NT2/D1 (cell line): ENCODE results near the gene GHITM.

Experiments used
- YY1 ChIP-seq: IDR thresholded peaks from 2 replicates; pipeline ENCODE4 v1.6.1; 2011; ENCODE audit not compliant: insufficient read length, insufficient read depth
- ZNF274 ChIP-seq: IDR thresholded peaks from 2 replicates; pipeline ENCODE4 v1.6.1; 2011; ENCODE audit warnings: mild to moderate bottlenecking, low read depth, low read length

- TF ChIP-seq ZNF274 (no peak), YY1 (no peak)
Measured at GRCh38 chr10:84200537-84201243, 61.4 kb downstream of the GHITM start.
